ENCODE measurements around the gene NEU2.

DNA sequence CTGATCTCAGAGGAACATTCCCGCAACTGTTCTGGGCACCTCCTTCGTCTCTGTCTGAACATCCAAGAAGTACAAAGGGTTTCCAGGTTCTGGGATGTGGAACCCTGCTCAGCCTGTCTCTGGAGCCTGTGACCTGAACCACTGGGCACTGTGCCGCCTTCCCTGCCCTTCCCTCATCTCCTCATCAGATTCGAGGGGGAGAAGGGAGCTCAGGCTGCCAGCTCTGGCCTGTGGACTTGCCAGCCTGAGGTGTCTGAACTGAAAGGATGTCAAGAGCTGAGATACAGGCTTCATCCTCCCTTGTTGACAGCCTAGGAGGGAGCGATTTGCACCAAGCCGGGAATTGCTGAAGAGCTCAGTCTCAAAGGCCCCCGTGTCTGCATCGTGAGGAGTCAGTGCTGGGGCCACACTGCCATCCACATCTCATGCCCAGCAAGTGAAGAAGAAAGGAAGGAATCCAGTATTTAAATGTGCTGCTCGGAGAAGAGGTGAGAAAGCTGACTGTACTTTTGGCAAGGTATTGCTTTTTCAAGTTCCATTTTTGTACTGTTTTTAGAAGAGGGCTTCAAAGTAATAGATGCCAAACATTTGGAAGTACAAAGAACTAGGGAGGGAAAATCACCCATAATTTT lies 12.6 kb downstream of the NEU2 start:
- TF ChIP-seq POLR2AphosphoS5 (IDR thresholded peaks at IDR 0.05) (no peak), POLR2A (IDR thresholded peaks at IDR 0.05) (no peak), EP300 (IDR thresholded peaks at IDR 0.05) (no peak)
- TF ChIP-seq, protein P1, sequence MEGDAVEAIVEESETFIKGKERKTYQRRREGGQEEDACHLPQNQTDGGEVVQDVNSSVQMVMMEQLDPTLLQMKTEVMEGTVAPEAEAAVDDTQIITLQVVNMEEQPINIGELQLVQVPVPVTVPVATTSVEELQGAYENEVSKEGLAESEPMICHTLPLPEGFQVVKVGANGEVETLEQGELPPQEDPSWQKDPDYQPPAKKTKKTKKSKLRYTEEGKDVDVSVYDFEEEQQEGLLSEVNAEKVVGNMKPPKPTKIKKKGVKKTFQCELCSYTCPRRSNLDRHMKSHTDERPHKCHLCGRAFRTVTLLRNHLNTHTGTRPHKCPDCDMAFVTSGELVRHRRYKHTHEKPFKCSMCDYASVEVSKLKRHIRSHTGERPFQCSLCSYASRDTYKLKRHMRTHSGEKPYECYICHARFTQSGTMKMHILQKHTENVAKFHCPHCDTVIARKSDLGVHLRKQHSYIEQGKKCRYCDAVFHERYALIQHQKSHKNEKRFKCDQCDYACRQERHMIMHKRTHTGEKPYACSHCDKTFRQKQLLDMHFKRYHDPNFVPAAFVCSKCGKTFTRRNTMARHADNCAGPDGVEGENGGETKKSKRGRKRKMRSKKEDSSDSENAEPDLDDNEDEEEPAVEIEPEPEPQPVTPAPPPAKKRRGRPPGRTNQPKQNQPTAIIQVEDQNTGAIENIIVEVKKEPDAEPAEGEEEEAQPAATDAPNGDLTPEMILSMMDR (IDR thresholded peaks at IDR 0.05): no peak

Data from upper lobe of left lung (tissue), 4 donors.